H1 (cell line): Measurements from ENCODE around the gene PTPA. TPM values are rescaled to one million over a fixed set of nuclear protein-coding genes. Genes with fewer than 3 reads are reported as not detected.

Experiments
- EGR1 ChIP-seq: IDR thresholded peaks from 2 replicates; pipeline ENCODE4 v1.6.1; 2011; ENCODE audit warnings: low read depth, low read length, borderline replicate concordance
- JUND ChIP-seq: IDR thresholded peaks from 2 replicates; pipeline ENCODE4 v1.6.1; 2011; ENCODE audit warnings: mild to moderate bottlenecking, improper control_type of control experiment, low read length
- POLR2AphosphoS5 ChIP-seq: IDR thresholded peaks from 2 replicates; pipeline ENCODE4 v1.6.1; 2011; ENCODE audit warnings: low read depth, low read length
- RBBP5 ChIP-seq: IDR thresholded peaks from 2 replicates; pipeline ENCODE4 v1.7.1; 2012; ENCODE audit warnings: low read depth, mild to moderate bottlenecking, inconsistent platforms, low read length, moderate library complexity, borderline replicate concordance
- polyA plus RNA-seq, 7 experiments: library from polyadenylated mRNA; depleted of rRNA in 3 of 7; stranded (reverse) in 5 of 7; unstranded in 2 of 7; fragments of >200 nt in 5 of 7; fragments of 200-250 nt in 2 of 7; gene quantifications; 1 replicate in 5 of 7; 2 replicates in 1 of 7; 4 replicates in 1 of 7; pipeline versions ENCODE4 v1.2.1 to v1.2.3, GENCODE V29; 2011 to 2013; ENCODE audit warnings: missing spikeins in 2 of 7, mixed read lengths in 2 of 7
- total RNA-seq: library from RNA; stranded (reverse); fragmentation: NEBNext Ultra II Directional; extraction: Animal tissue kit (Norgen Biotek cat#: 25700); gene quantifications from 2 replicates; pipeline ENCODE4 v1.2.1, GENCODE V29; 2021
- TF ChIP-seq, protein P1 (sequence below): IDR thresholded peaks from 2 replicates; pipeline ENCODE4 v1.6.1; 2012; ENCODE audit warnings: inconsistent platforms
- TF ChIP-seq, protein P2 (sequence below): IDR thresholded peaks from 2 replicates; pipeline ENCODE4 v1.6.1; 2012; ENCODE audit warnings: inconsistent platforms
- TF ChIP-seq, protein P3 (sequence below): fragments of 300-600 bp; sonication (generic); IDR thresholded peaks from 2 replicates; pipeline ENCODE4 v1.7.1; 2012; ENCODE audit warnings: low read length, moderate library complexity, mild to moderate bottlenecking, inconsistent platforms; ENCODE audit not compliant: insufficient replicate concordance

The PTPA gene
- total and polyA plus RNA-seq, 2 of the 8 experiments (the other 6 are each of a cell fraction or from before 2014, with no cell fraction given): 114 to 145 TPM

DNA sequence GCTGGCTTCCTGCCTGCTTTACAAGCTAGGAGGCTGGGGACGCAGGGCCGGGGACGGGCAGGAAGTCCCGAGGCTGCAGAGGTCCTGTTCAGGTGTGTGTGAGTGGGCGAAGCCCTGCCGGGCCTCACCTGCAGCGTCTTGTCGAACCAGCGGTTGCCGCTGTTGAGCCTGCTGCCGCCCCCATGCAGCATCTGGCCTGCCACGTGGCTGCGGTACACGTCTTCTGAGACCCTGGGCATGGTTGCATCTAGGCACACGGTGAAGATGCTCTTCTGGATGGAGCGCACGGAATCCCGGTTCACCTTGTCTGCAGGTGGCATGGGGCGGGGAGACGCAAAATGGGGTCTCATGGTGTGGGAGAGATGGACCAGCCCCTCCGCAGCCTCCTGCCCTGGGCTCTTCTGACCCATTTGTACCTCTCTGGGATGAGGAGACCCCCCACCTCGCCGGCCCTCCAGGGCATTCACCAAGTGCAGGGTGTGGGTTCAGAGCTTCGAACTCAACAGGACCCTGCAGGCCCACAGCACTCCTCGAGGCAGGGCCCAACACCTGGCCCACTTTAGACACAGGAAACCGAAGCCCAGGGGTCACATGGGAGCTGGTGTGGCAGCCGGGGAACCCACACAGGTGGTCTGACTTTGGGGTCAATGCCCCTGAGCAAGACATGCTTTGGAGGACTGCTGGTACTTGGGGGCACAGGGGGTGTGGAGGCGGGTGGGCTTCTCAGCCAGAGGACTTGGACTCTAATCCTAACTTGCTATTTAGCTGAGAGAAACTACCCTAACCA lies 10.6 kb upstream of the PTPA start (continued):
- TF ChIP-seq, protein P1, sequence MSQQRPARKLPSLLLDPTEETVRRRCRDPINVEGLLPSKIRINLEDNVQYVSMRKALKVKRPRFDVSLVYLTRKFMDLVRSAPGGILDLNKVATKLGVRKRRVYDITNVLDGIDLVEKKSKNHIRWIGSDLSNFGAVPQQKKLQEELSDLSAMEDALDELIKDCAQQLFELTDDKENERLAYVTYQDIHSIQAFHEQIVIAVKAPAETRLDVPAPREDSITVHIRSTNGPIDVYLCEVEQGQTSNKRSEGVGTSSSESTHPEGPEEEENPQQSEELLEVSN: peak; percentile 85
- TF ChIP-seq JUND: no peak
- TF ChIP-seq, protein P2, sequence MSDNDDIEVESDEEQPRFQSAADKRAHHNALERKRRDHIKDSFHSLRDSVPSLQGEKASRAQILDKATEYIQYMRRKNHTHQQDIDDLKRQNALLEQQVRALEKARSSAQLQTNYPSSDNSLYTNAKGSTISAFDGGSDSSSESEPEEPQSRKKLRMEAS: peak; percentile 98
- TF ChIP-seq, protein P3, sequence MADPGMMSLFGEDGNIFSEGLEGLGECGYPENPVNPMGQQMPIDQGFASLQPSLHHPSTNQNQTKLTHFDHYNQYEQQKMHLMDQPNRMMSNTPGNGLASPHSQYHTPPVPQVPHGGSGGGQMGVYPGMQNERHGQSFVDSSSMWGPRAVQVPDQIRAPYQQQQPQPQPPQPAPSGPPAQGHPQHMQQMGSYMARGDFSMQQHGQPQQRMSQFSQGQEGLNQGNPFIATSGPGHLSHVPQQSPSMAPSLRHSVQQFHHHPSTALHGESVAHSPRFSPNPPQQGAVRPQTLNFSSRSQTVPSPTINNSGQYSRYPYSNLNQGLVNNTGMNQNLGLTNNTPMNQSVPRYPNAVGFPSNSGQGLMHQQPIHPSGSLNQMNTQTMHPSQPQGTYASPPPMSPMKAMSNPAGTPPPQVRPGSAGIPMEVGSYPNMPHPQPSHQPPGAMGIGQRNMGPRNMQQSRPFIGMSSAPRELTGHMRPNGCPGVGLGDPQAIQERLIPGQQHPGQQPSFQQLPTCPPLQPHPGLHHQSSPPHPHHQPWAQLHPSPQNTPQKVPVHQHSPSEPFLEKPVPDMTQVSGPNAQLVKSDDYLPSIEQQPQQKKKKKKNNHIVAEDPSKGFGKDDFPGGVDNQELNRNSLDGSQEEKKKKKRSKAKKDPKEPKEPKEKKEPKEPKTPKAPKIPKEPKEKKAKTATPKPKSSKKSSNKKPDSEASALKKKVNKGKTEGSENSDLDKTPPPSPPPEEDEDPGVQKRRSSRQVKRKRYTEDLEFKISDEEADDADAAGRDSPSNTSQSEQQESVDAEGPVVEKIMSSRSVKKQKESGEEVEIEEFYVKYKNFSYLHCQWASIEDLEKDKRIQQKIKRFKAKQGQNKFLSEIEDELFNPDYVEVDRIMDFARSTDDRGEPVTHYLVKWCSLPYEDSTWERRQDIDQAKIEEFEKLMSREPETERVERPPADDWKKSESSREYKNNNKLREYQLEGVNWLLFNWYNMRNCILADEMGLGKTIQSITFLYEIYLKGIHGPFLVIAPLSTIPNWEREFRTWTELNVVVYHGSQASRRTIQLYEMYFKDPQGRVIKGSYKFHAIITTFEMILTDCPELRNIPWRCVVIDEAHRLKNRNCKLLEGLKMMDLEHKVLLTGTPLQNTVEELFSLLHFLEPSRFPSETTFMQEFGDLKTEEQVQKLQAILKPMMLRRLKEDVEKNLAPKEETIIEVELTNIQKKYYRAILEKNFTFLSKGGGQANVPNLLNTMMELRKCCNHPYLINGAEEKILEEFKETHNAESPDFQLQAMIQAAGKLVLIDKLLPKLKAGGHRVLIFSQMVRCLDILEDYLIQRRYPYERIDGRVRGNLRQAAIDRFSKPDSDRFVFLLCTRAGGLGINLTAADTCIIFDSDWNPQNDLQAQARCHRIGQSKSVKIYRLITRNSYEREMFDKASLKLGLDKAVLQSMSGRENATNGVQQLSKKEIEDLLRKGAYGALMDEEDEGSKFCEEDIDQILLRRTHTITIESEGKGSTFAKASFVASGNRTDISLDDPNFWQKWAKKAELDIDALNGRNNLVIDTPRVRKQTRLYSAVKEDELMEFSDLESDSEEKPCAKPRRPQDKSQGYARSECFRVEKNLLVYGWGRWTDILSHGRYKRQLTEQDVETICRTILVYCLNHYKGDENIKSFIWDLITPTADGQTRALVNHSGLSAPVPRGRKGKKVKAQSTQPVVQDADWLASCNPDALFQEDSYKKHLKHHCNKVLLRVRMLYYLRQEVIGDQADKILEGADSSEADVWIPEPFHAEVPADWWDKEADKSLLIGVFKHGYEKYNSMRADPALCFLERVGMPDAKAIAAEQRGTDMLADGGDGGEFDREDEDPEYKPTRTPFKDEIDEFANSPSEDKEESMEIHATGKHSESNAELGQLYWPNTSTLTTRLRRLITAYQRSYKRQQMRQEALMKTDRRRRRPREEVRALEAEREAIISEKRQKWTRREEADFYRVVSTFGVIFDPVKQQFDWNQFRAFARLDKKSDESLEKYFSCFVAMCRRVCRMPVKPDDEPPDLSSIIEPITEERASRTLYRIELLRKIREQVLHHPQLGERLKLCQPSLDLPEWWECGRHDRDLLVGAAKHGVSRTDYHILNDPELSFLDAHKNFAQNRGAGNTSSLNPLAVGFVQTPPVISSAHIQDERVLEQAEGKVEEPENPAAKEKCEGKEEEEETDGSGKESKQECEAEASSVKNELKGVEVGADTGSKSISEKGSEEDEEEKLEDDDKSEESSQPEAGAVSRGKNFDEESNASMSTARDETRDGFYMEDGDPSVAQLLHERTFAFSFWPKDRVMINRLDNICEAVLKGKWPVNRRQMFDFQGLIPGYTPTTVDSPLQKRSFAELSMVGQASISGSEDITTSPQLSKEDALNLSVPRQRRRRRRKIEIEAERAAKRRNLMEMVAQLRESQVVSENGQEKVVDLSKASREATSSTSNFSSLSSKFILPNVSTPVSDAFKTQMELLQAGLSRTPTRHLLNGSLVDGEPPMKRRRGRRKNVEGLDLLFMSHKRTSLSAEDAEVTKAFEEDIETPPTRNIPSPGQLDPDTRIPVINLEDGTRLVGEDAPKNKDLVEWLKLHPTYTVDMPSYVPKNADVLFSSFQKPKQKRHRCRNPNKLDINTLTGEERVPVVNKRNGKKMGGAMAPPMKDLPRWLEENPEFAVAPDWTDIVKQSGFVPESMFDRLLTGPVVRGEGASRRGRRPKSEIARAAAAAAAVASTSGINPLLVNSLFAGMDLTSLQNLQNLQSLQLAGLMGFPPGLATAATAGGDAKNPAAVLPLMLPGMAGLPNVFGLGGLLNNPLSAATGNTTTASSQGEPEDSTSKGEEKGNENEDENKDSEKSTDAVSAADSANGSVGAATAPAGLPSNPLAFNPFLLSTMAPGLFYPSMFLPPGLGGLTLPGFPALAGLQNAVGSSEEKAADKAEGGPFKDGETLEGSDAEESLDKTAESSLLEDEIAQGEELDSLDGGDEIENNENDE: no peak
- TF ChIP-seq POLR2AphosphoS5: no peak
- TF ChIP-seq EGR1: 0 out of 2 replicates have a peak, but pooled peaks have one; percentile 60
- TF ChIP-seq RBBP5: no peak
- TF ChIP-seq, all 59 proteins: peak for 5
